Pons (tissue), 1 donor: ENCODE measurements around the gene BEND3.
"Not testable (repeated sequence)": the region's sequence is repeated elsewhere in the genome, so short reads cannot be mapped to it uniquely, and the experiment has no call there.

Source experiments
- DNase-seq: peaks from one replicate; pipeline ENCODE4 v3.0.0-alpha.2; 2016; ENCODE audit warnings: low spot score

Gene BEND3

GRCh38 chr6:107121266-107121665 lies 6.0 kb upstream of the BEND3 start:
- DNase-seq = no peak

DNA sequence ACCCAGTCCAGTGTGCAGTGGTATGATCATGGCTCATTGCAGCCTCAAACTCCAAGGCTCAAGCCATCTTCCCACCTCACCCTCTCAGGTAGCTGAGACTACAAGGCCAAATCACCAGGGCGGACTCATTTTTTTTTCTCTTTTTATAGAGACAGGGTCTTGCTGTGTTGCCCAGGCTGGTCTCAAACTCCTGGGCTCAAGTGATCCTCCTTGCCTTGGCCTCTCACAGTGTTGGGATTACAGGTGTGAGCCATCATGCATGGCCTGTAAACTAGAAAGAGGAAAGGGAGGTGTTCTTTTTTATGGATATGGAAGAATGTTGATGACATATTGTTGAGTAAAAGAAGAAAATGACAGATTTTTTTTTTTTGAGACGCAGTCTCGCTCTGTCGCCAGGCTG lies 5.1 kb upstream of the BEND3 start:
- DNase-seq = no peak

DNA sequence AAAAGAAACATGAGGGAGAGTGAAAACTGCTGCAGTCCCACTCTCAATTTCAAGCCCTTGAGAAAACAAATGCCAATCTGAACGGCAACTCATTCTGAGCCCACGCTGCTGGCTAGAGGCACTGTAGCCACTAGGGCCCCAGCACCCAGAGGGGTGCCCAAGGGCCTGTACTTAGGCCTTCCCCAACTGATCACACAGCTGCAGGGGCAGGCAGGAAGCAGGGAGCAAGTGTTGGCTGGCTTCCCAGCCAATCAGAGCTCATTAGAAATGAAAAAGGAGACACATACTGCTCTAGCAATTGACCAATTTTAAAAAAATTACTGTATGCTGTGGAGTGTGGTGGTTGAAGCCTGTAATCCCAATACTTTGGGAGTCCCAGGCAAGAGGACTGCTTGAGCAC lies 3.7 kb upstream of the BEND3 start:
- no peak for DNase-seq

GRCh38 chr6:107118540-107118939 lies 3.2 kb upstream of the BEND3 start:
- not testable (repeated sequence) for DNase-seq

DNA sequence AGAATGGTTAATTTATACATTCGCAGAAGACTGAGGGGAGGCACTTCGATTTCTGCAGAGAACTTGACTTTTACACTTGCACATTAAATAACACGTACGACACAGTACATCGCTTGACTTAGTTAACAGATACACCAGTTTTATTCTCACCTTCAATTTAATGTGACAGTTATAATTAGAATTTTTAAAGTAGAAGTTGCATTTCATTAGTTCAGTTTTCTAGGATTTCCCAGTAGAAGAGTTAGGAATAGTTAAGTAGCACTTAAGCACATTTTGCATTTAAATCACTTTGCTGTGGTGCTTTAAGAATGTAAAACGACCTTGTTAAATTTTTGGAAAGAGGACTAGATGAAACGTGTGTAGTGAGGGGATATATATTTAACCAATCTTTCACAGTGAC lies 1.6 kb upstream of the BEND3 start:
- DNase-seq = no peak

GRCh38 chr6:107116328-107116892 lies 1.1 kb upstream of the BEND3 start:
- DNase-seq = peak; percentile 27

GRCh38 chr6:107115695-107116327 lies 496 bp upstream of the BEND3 start:
- peak; percentile 33 for DNase-seq

GRCh38 chr6:107114213-107114925 lies 946 bp downstream of the BEND3 start:
- peak; percentile 80 for DNase-seq

DNA sequence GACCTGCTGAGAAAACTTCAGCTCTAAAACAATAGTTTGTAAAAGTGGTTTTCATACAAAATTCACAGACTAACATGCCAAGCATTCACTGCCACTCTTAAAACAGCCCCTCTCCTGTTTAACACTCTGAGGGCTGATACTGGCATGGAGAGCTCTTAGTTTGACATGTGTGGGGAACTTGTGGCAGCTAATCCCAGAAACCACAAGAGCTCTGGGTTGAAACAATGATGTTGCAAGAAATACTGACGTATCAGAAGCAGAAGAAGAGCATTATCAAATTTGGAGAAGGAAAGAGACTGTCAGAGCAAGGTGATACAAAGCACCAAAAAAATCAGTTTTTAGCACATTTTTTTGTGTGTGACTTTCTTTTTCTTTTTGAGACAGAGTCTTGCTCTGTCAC lies 5.1 kb downstream of the BEND3 start:
- no peak for DNase-seq

- no peak for DNase-seq
Measured at GRCh38 chr6:107108201-107108890, 7.0 kb downstream of the BEND3 start.

- no peak for DNase-seq
Measured at GRCh38 chr6:107107791-107108190, 7.5 kb downstream of the BEND3 start.

GRCh38 chr6:107106165-107106564 lies 9.2 kb downstream of the BEND3 start:
- DNase-seq = no peak

DNA sequence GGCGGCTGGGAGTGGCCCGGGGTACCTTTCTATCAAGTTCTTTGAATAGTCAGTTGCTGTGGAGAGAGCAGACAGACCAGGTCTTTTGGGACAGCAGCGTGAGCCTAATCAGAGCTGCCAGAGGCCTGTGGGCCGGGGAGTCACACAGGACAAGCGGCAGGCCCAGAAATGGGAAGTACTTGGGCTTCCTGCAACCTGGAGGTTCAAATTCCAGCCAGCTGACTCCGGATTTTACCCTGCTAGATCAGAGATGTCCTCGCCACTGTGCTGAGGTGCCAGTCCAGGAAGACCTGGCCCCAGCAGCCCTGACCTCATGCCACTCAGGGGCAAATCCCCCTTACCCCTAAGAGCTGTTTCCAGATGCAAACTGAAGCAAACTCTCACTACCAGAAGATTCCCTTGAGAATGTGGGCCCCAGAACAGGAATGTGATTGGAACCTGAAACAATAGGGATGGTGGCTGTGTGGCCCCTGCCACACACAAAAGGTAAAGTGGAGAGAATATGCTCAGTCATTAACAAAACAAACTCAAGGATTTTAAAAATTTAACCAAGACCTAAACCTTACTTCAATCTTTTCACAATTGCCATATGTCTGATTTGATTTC lies 9.7 kb downstream of the BEND3 start:
- DNase-seq = no peak

DNA sequence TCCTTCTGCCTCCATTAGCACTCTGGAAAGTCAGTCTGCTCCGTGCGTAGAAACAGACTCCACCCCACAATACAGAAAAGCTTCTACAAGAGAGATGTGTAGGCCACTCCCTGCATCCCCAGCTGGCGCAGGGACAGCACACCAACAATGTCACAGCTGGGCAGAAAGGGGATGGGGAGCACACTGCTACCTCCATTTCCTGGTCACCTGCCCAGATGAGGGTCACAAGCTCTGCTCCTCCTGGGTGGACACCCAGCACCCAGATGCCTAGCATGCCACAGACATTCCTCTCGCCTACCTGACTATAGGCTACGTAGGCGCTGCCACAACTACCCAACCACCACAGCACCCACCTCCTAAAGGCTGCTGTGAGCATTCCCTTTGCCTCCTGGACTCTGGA lies 12.2 kb downstream of the BEND3 start:
- no peak for DNase-seq

DNA sequence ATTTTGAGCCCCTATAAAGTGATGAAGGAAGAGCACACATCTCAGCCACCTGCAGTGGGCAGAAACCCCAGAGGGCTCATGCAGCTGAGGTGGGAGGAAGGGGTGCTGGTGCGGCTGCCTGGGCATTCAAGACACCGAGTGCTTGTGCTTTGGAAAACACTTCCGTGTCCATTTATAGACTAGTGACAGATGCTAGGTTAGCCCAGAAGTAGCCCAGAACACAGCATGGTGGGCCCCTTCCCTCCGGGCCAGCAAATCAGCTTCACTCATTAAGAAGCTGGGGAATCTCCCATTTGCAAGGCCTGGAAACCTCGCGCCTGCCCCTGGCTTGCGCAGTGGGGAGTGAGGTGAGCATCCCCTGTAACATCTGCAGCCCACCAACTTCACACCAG lies 12.9 kb downstream of the BEND3 start:
- no peak for DNase-seq

GRCh38 chr6:107101686-107102413 lies 13.5 kb downstream of the BEND3 start:
- no peak for DNase-seq

- DNase-seq = no peak
Measured at GRCh38 chr6:107101211-107101610, 14.1 kb downstream of the BEND3 start.

GRCh38 chr6:107098436-107099307 lies 16.6 kb downstream of the BEND3 start:
- no peak for DNase-seq

- DNase-seq = not testable (repeated sequence)
Measured at GRCh38 chr6:107084459-107084858, 30.9 kb downstream of the BEND3 start.

GRCh38 chr6:107083921-107084320 lies 31.4 kb downstream of the BEND3 start:
- no peak for DNase-seq
